Measurements from ENCODE around the gene SLC13A1. TPM values are rescaled to one million over a fixed set of nuclear protein-coding genes. Genes with fewer than 3 reads are reported as not detected.

SLC13A1 gene
- not detected in 2 replicates for total RNA-seq

GRCh38 chr7:123199883-123200282 lies at the start of gene SLC13A1:
TSS of gene SLC13A1 (minus strand) at chr7:123199969. CDS start at chr7:123199946, 23 bp downstream.

Other genes with a start within 250 kb of the SLC13A1 start
- gene TAS2R16, start 204.3 kb downstream of the SLC13A1 start, total RNA-seq = not detected in 2 replicates

All from cardiac atrium fibroblast (primary cell).